HepG2 (cell line): ENCODE results near the gene SBSN. TPM values are rescaled to one million over a fixed set of nuclear protein-coding genes. Genes with fewer than 3 reads are reported as not detected.

Experiments used
- ATAC-seq: fragments of 200-7000 bp; cut with Tn5 transposase; 3 replicates; pipeline ENCODE4 v1.9.1; 2020; ENCODE audit warnings: mild to moderate bottlenecking, moderate library complexity
- BruUV-seq: library from RNA; stranded (reverse); fragments of 400-500 nt; replicated peaks from 2 replicates; lab custom pipeline; 2021; lab: Mats Ljungman, UMichigan
- CTCF ChIA-PET: fragments of 300-600 bp; formaldehyde crosslinking; extraction: SDS; loops from one replicate; lab custom pipeline; 2021; ENCODE audit warnings: low total read pairs, inconsistent platforms, low intra/inter-chr PET ratio; lab: Yijun Ruan, JAX
- POLR2A ChIA-PET: fragments of 350-600 bp; sonication (Branson Sonifier 250); formaldehyde crosslinking; loops from one replicate; lab custom pipeline; 2020; ENCODE audit warnings: antibody characterized with exemption, inconsistent platforms; lab: Yijun Ruan, JAX
- DNase-seq: peaks from one replicate; pipeline ENCODE4 v3.0.0-alpha.2; 2015; ENCODE audit warnings: low spot score
- FAIRE-seq: peaks from 3 replicates; lab custom pipeline; 2011; peaks lifted over from hg19 to GRCh38; lab: Jason Lieb, UNC
- H2AFZ ChIP-seq: one replicate; pipeline ENCODE4 v1.6.1; 2011; ENCODE audit warnings: low read length, inconsistent platforms
- H3K27ac ChIP-seq: fragments of 300-600 bp; 3 replicates; pipeline ENCODE4 v1.8.0; 2011; ENCODE audit warnings: mixed run types, mild to moderate bottlenecking, mixed read lengths, low read length, inconsistent platforms; ENCODE audit not compliant: insufficient read depth; ENCODE audit errors: extremely low read length
- H3K27me3 ChIP-seq, 2 experiments: fragments of 200-600 bp in 1 of 2; 2 replicates in 1 of 2; 3 replicates in 1 of 2; pipeline versions ENCODE4 v1.6.0 to v1.8.0; 2011; ENCODE audit warnings: low read length in 2 of 2, mild to moderate bottlenecking in 2 of 2, moderate library complexity in 2 of 2, inconsistent platforms in 1 of 2; ENCODE audit not compliant: insufficient read depth in 2 of 2, control insufficient read depth in 1 of 2
- H3K36me3 ChIP-seq, 2 experiments: fragments of 200-600 bp in 1 of 2; replicated peaks in 1 of 2; 2 replicates in 1 of 2; 3 replicates in 1 of 2; pipeline versions ENCODE4 v1.5.1 to v1.8.0; 2011; ENCODE audit warnings: low read length in 2 of 2, inconsistent platforms in 1 of 2; ENCODE audit not compliant: insufficient read depth in 2 of 2, control insufficient read depth in 1 of 2
- H3K4me1 ChIP-seq: 2 replicates; pipeline ENCODE4 v1.5.1; 2012; ENCODE audit warnings: low read length, inconsistent platforms; ENCODE audit not compliant: insufficient read depth
- H3K4me2 ChIP-seq: 2 replicates; pipeline ENCODE4 v1.6.0; 2011; ENCODE audit warnings: low read depth, low read length, inconsistent platforms
- H3K4me3 ChIP-seq, 3 experiments: fragments of 200-600 bp in 1 of 3; sonication (generic), shearing (Covaris generic) in 1 of 3; replicated peaks in 1 of 3; 2 replicates each; pipeline ENCODE4 v1.5.1; 2011 to 2016; ENCODE audit warnings: low read length in 3 of 3, inconsistent platforms in 2 of 3, low read depth in 2 of 3, mild to moderate bottlenecking in 2 of 3, control low read depth in 1 of 3, mixed read lengths in 1 of 3; ENCODE audit not compliant: insufficient read depth in 1 of 3
- H3K79me2 ChIP-seq: one replicate; pipeline ENCODE4 v1.6.1; 2011; ENCODE audit warnings: low read length, inconsistent platforms; ENCODE audit not compliant: insufficient read depth
- H3K9ac ChIP-seq: 2 replicates; pipeline ENCODE4 v1.6.0; 2011; ENCODE audit warnings: mild to moderate bottlenecking, low read depth, low read length, inconsistent platforms; ENCODE audit not compliant: insufficient read depth
- H3K9me3 ChIP-seq: 2 replicates; pipeline ENCODE4 v1.5.1; 2012; ENCODE audit warnings: mild to moderate bottlenecking, low read length
- H4K20me1 ChIP-seq: 2 replicates; pipeline ENCODE4 v1.6.0; 2011; ENCODE audit warnings: inconsistent platforms, mild to moderate bottlenecking, low read length, moderate library complexity; ENCODE audit not compliant: insufficient read depth
- EP300 ChIP-seq, 3 experiments: sonication (generic) in 1 of 3; formaldehyde crosslinking in 1 of 3; IDR thresholded peaks; 2 replicates each; pipeline versions ENCODE4 v1.5.1 to v1.6.1; 2011 to 2020; ENCODE audit warnings: low read depth in 2 of 3, low read length in 2 of 3, borderline replicate concordance in 1 of 3, improper control_type of control experiment in 1 of 3, mild to moderate bottlenecking in 1 of 3, missing genetic modification reagents in 1 of 3, moderate library complexity in 1 of 3
- FLYWCH1 ChIP-seq: sonication (generic); formaldehyde crosslinking; IDR thresholded peaks from 2 replicates; pipeline ENCODE4 v1.8.1; 2023; ENCODE audit warnings: mild to moderate bottlenecking, missing genetic modification reagents
- ISL2 ChIP-seq: sonication (generic); formaldehyde crosslinking; IDR thresholded peaks from 2 replicates; pipeline ENCODE4 v1.5.0; 2020; ENCODE audit warnings: missing genetic modification reagents
- ZBTB46 ChIP-seq: sonication (generic); formaldehyde crosslinking; IDR thresholded peaks from 2 replicates; pipeline ENCODE4 v1.4.0; 2020; ENCODE audit warnings: mild to moderate bottlenecking, missing genetic modification reagents, borderline replicate concordance
- ZFP82 ChIP-seq: sonication (generic); formaldehyde crosslinking; IDR thresholded peaks from 2 replicates; pipeline ENCODE4 v1.5.1; 2020; ENCODE audit warnings: mild to moderate bottlenecking, missing genetic modification reagents, borderline replicate concordance
- ZNF256 ChIP-seq: sonication (generic); formaldehyde crosslinking; conservative IDR thresholded peaks from 2 replicates; pipeline ENCODE4 v1.4.0; 2020; ENCODE audit warnings: missing genetic modification reagents
- ZNF274 ChIP-seq: sonication (generic); formaldehyde crosslinking; IDR thresholded peaks from 2 replicates; pipeline ENCODE4 v1.5.1; 2020; ENCODE audit warnings: mild to moderate bottlenecking, missing genetic modification reagents
- ZNF616 ChIP-seq: sonication (generic); formaldehyde crosslinking; IDR thresholded peaks from 2 replicates; pipeline ENCODE4 v1.5.0; 2020; ENCODE audit warnings: low read depth, mild to moderate bottlenecking, missing genetic modification reagents
- ZNF703 ChIP-seq: sonication (generic); formaldehyde crosslinking; IDR thresholded peaks from 2 replicates; pipeline ENCODE4 v1.5.1; 2020; ENCODE audit warnings: missing genetic modification reagents, mild to moderate bottlenecking, moderate library complexity, borderline replicate concordance
- ZNF709 ChIP-seq: sonication (generic); formaldehyde crosslinking; IDR thresholded peaks from 2 replicates; pipeline ENCODE4 v1.5.0; 2020; ENCODE audit warnings: mild to moderate bottlenecking, missing genetic modification reagents
- WGBS: methylation state at CpG from one replicate; pipeline ENCODE4 v1.1.6; 2017; ENCODE audit warnings: low lambda C conversion rate; 5-methylcytosine and 5-hydroxymethylcytosine counted together
- in situ Hi-C: cut with HindIII; loops from 2 replicates; pipeline ENCODE4 v1.10.0; 2017; ENCODE audit warnings: low pct_unique_long_range_greater_than_20kb; ENCODE audit not compliant: extremely low pct_ligation_motif_present
- intact Hi-C: fragments of 100-400 bp; cut with micrococcal nuclease; formaldehyde crosslinking; loops from one replicate; pipeline ENCODE4 v1.10.0; 2022; ENCODE audit not compliant: unreplicated experiment
- polyA plus RNA-seq, 8 experiments: library from polyadenylated mRNA; depleted of rRNA in 3 of 8; stranded (reverse) in 7 of 8; unstranded in 1 of 8; fragments of >200 nt; fragmentation: Illumina TruSeq in 4 of 8; extraction: Trizol in 4 of 8; gene quantifications; 2 replicates each; pipeline versions ENCODE4 v1.2.1 to v1.2.3, GENCODE V29; 2011 to 2016; ENCODE audit warnings: low read depth in 4 of 8, missing spikeins in 1 of 8, mixed read lengths in 1 of 8; ENCODE audit not compliant: insufficient read depth in 1 of 8
- total RNA-seq, 5 experiments: library from RNA; depleted of rRNA; stranded (reverse); fragments of >200 nt; fragmentation: Illumina TruSeq; extraction: Trizol; gene quantifications; 2 replicates each; pipeline ENCODE4 v1.2.3, GENCODE V29; 2016; ENCODE audit warnings: low read depth in 1 of 5

Gene SBSN
- total and polyA plus RNA-seq, 2 of the 13 experiments (the other 11 are each of a cell fraction or from before 2014, with no cell fraction given), result not detected

- in situ Hi-C loops (no loop called here), intact Hi-C loops (no loop called here)
- FAIRE-seq (no peak), DNase-seq (no peak), ATAC-seq (no peak)
- no peaks in the 10 kb centered on the region for H3K27me3 ChIP-seq
- H3K4me2 ChIP-seq, result no peak overlapping the region
- no peaks in the 10 kb centered on the region for H3K9me3 ChIP-seq
- ChIA-PET POLR2A (interaction anchor here (0.8 kb wide), 1 partner anchor 26 kb away, joined by 5 read pairs; the partner anchor contains the start of gene DMKN), CTCF (no interaction called here)
- no TSS peak for BruUV-seq
- H3K4me3 ChIP-seq, result no peak overlapping the region
- H3K79me2 ChIP-seq, result peaks cover 7% of the 10 kb centered on the region
- H3K27ac ChIP-seq, result no peak overlapping the region
- H2AFZ ChIP-seq, result no peak overlapping the region
- H3K36me3 ChIP-seq, result no peaks in the 10 kb centered on the region; a peak in 1 of 5 replicates
- H4K20me1 ChIP-seq, result no peaks in the 10 kb centered on the region
- 87% methylated on average over 6 of the region's 6 CpGs for WGBS
- H3K4me1 ChIP-seq, result peaks cover 36% of the 10 kb centered on the region
- no peak overlapping the region for H3K9ac ChIP-seq
- TF ChIP-seq ZNF256 (CRISPR knock-in tag) (no peak), ZNF703 (CRISPR knock-in tag) (no peak), ZNF274 (CRISPR knock-in tag) (no peak), ZFP82 (no peak), EP300 (IDR thresholded peaks at IDR 0.05; ENCODE audit: low read depth in 2 of 2, low read length in 2 of 2) (no peak), EP300 (CRISPR knock-in tag; IDR thresholded peaks at IDR 0.05; ENCODE audit: borderline replicate concordance) (no peak), ZBTB46 (no peak), FLYWCH1 (no peak), ISL2 (CRISPR knock-in tag) (no peak), ZNF709 (CRISPR knock-in tag) (no peak), ZNF616 (CRISPR knock-in tag) (no peak)
- TF ChIP-seq, all 625 proteins: peak for 0
Observed at GRCh38 chr19:35539314-35539713, 11.2 kb upstream of the SBSN start.
